ENCODE measurements around the gene C16orf87. TPM values are rescaled to one million over a fixed set of nuclear protein-coding genes. Genes with fewer than 3 reads are reported as not detected.

C16orf87 gene
- total RNA-seq, 2 experiments from 2014 or later = 13.3 to 19.1 TPM

GRCh38 chr16:46757339-46758050 is 73.5 kb downstream of the C16orf87 start:
- no peak overlapping the region for H3K4me3 Mint-ChIP-seq
- H3K9me3 Mint-ChIP-seq (ENCODE audit: low read depth) = no peaks in the 10 kb centered on the region
- H3K27ac Mint-ChIP-seq = no peak overlapping the region
- peaks cover 2% of the 10 kb centered on the region for H3K27me3 Mint-ChIP-seq
- DNase-seq (no peak), ATAC-seq (no peak)
- no peaks in the 10 kb centered on the region for H3K36me3 Mint-ChIP-seq
- CTCF ChIA-PET = no interaction called here
- H3K4me1 Mint-ChIP-seq = no peaks in the 10 kb centered on the region

- Mint-ChIP-seq H3K4me1 (no peaks in the 10 kb centered on the region), H3K4me3 (no peak overlapping the region), H3K27ac (no peak overlapping the region), H3K9me3 (ENCODE audit: low read depth) (no peaks in the 10 kb centered on the region), H3K36me3 (no peaks in the 10 kb centered on the region), H3K27me3 (peaks cover 2% of the 10 kb centered on the region)
- ATAC-seq = no peak
- DNase-seq = no peak
- CTCF ChIA-PET = no interaction called here
Observed at GRCh38 chr16:46756772-46757171, 74.2 kb downstream of the C16orf87 start.

DNA sequence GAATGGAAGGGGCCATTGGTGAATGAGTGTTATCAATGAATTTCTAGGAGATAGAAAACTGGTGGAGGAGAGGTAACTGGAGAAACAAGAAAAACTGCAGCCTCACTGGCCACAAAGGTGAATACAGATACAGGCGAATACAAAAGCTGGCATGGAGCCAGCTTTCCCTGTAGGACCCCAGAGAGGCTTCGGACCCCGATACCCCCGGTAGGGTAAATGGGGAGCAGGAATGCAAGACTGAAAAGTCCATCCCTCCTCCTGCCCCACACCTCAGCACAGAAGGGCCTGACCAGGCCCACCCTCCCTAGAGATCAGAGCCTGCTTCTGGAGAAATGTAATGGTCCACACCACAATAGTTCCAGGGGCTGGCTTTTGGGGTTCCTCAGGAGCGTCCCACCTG is 78.0 kb downstream of the C16orf87 start:
- ATAC-seq = no peak
- H3K4me1 Mint-ChIP-seq = no peaks in the 10 kb centered on the region
- H3K4me3 Mint-ChIP-seq = no peak overlapping the region
- DNase-seq = no peak
- H3K27ac Mint-ChIP-seq = no peak overlapping the region
- peaks cover 2% of the 10 kb centered on the region for H3K27me3 Mint-ChIP-seq
- no peaks in the 10 kb centered on the region for H3K36me3 Mint-ChIP-seq
- H3K9me3 Mint-ChIP-seq (ENCODE audit: low read depth) = no peaks in the 10 kb centered on the region
- CTCF ChIA-PET = no interaction called here

GRCh38 chr16:46751381-46751780 is 79.6 kb downstream of the C16orf87 start:
- H3K27ac Mint-ChIP-seq = no peak overlapping the region
- ATAC-seq = no peak
- no peaks in the 10 kb centered on the region for H3K9me3 Mint-ChIP-seq (ENCODE audit: low read depth)
- H3K36me3 Mint-ChIP-seq = no peaks in the 10 kb centered on the region
- DNase-seq = no peak
- peaks cover 2% of the 10 kb centered on the region for H3K27me3 Mint-ChIP-seq
- no peaks in the 10 kb centered on the region for H3K4me1 Mint-ChIP-seq
- CTCF ChIA-PET = no interaction called here
- no peak overlapping the region for H3K4me3 Mint-ChIP-seq

GRCh38 chr16:46748775-46749705 is 81.9 kb downstream of the C16orf87 start:
- no peaks in the 10 kb centered on the region for H3K36me3 Mint-ChIP-seq
- no peak overlapping the region for H3K27ac Mint-ChIP-seq
- no peak for ATAC-seq
- CTCF ChIA-PET = no interaction called here
- H3K27me3 Mint-ChIP-seq = peaks cover 2% of the 10 kb centered on the region
- H3K4me3 Mint-ChIP-seq = no peak overlapping the region
- no peaks in the 10 kb centered on the region for H3K4me1 Mint-ChIP-seq
- no peaks in the 10 kb centered on the region for H3K9me3 Mint-ChIP-seq (ENCODE audit: low read depth)
- no peak for DNase-seq

GRCh38 chr16:46747777-46748651 is 83.0 kb downstream of the C16orf87 start, which contains the start of gene MYLK3:
Gene MYLK3 (minus strand): TSS chr16:46748344. CDS start chr16:46748193, 151 bp downstream.
- CTCF ChIA-PET = no interaction called here
- no peaks in the 10 kb centered on the region for H3K27me3 Mint-ChIP-seq
- no peaks in the 10 kb centered on the region for H3K36me3 Mint-ChIP-seq
- no peak for DNase-seq
- no peak within 1 kb of the TSS for H3K4me3 Mint-ChIP-seq
- no peaks in the 10 kb centered on the region for H3K9me3 Mint-ChIP-seq (ENCODE audit: low read depth)
- no peak within 1 kb of the TSS for H3K27ac Mint-ChIP-seq
- H3K4me1 Mint-ChIP-seq = peaks cover 5% of the 10 kb centered on the region
- ATAC-seq = no peak

DNA sequence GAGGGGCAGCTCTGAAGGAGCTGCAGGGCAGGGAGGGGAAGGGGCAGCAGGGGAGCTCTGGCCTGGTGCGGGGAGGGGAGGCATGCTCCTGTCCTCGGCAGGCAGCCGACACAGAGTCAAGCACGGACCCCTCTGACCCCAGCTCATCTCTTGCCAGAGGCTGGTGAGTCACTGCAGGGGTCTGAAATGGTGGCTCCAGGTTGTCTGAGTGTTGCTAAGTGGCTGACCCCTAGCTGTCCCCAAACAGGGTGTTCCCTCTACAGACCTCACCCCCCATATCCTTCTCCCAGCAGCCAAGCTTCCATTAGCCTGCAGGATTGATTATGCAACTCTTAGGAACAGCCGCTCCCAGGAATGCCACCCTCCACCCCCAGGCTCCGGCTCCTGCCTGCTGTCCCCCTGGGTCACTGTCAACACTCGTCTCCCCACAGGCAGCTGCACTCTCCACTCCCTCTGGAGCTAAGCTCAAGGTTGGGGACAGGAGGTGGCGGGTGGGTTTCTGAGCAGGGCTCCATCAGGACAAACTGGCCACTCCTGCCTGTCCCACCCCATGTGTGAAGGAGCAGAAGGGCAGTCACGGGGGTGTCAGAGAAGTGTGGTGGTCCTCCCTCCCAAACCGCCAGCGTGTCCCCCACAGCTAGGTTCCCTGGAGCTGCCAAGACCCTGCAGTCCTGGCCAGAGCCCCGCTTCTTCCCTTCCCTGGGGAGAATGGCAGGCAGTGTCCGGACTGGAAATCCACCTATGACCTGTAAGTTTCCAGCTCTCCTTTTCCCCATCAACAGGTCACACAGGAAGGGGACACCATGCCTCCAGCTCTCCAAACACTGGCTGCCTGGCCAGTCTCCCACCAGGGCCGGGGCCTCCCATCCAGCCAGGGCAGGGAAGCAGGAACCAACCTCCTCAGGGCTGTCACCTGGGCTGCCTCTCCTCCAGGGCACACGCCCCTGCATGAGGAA is 83.9 kb downstream of the C16orf87 start:
- Mint-ChIP-seq H3K4me3 (no peak overlapping the region), H3K36me3 (no peaks in the 10 kb centered on the region), H3K4me1 (peaks cover 5% of the 10 kb centered on the region), H3K27ac (no peak overlapping the region), H3K27me3 (no peaks in the 10 kb centered on the region), H3K9me3 (ENCODE audit: low read depth) (no peaks in the 10 kb centered on the region)
- ATAC-seq (no peak), DNase-seq (no peak)
- CTCF ChIA-PET = no interaction called here

Other genes starting within 250 kb of the C16orf87 start
- gene SHCBP1, start 209.8 kb downstream of the C16orf87 start, total RNA-seq = 10 to 100 TPM; 53.1 to 60.6 TPM
- gene VPS35, start 142.0 kb downstream of the C16orf87 start, total RNA-seq = 10 to 100 TPM; 58.8 to 87.2 TPM
- 10 to 100 TPM; 59.0 to 61.3 TPM for gene ORC6, start 141.5 kb downstream of the C16orf87 start, total RNA-seq
- gene MYLK3, start 82.8 kb downstream of the C16orf87 start, total RNA-seq = not detected
- 10 to 100 TPM in 1 of 2 experiments, 1 to 10 TPM in 1; 9.6 to 21.4 TPM for gene GPT2, start 53.2 kb upstream of the C16orf87 start, total RNA-seq
- 10 to 100 TPM; 55.6 to 70.2 TPM for gene DNAJA2, start 142.5 kb upstream of the C16orf87 start, total RNA-seq

Data from activated CD8-positive, alpha-beta memory T cell treated with anti-CD3 and anti-CD28 coated beads, Interleukin-2, amount 10 ng/mL, durations not matched to agents 7 days and 5 days (primary cell).